ENCODE data around the gene THOC2. TPM values are rescaled to one million over a fixed set of nuclear protein-coding genes. Genes with fewer than 3 reads are reported as not detected.
"Not testable (repeated sequence)": the region's sequence is repeated elsewhere in the genome, so short reads cannot be mapped to it uniquely, and the experiment has no call there.

Gene THOC2
- total RNA-seq, 1 donor from 2014 or later = 24.1 TPM

- ATAC-seq (ENCODE audit: poor library complexity) = no peak
- no peak for DNase-seq
- intact Hi-C loops (cut with DNase I) = no loop called here
These were observed 47.6 kb downstream of the THOC2 start for GRCh38 chrX:123685232-123685631.

GRCh38 chrX:123682186-123682585 lies 50.7 kb downstream of the THOC2 start:
- intact Hi-C loops (cut with DNase I) = no loop called here
- DNase-seq (no peak), ATAC-seq (ENCODE audit: poor library complexity) (no peak)

- ATAC-seq (ENCODE audit: poor library complexity); intact Hi-C loops (cut with DNase I); DNase-seq: not testable (repeated sequence)
These were observed 53.0 kb downstream of the THOC2 start for GRCh38 chrX:123679733-123680460.

GRCh38 chrX:123675154-123675553 lies 57.7 kb downstream of the THOC2 start:
- no peak for DNase-seq
- intact Hi-C loops (cut with DNase I) = no loop called here
- no peak for ATAC-seq (ENCODE audit: poor library complexity)

GRCh38 chrX:123673813-123674212 lies 59.0 kb downstream of the THOC2 start:
- DNase-seq (no peak), ATAC-seq (ENCODE audit: poor library complexity) (no peak)
- intact Hi-C loops (cut with DNase I) = no loop called here

GRCh38 chrX:123665197-123665596 lies 67.7 kb downstream of the THOC2 start:
- ATAC-seq (ENCODE audit: poor library complexity) (no peak), DNase-seq (no peak)
- intact Hi-C loops (cut with DNase I) = no loop called here

GRCh38 chrX:123664467-123665167 lies 68.2 kb downstream of the THOC2 start:
- intact Hi-C loops (cut with DNase I); ATAC-seq (ENCODE audit: poor library complexity); DNase-seq: not testable (repeated sequence)

GRCh38 chrX:123663720-123664119 lies 69.1 kb downstream of the THOC2 start:
- DNase-seq; intact Hi-C loops (cut with DNase I); ATAC-seq (ENCODE audit: poor library complexity): not testable (repeated sequence)

- DNase-seq = not testable (repeated sequence)
These were observed 76.3 kb downstream of the THOC2 start for GRCh38 chrX:123656507-123656906.

GRCh38 chrX:123648811-123649181 lies 84.1 kb downstream of the THOC2 start:
- ATAC-seq (ENCODE audit: poor library complexity); intact Hi-C loops (cut with DNase I); DNase-seq: not testable (repeated sequence)

More at GRCh38 chrX:123656507-123656906, 76.3 kb downstream of the THOC2 start:
- ATAC-seq (ENCODE audit: poor library complexity); intact Hi-C loops (cut with DNase I): not testable (repeated sequence)

GRCh38 chrX:123648028-123648810 lies 84.6 kb downstream of the THOC2 start:
- DNase-seq (no peak), ATAC-seq (ENCODE audit: poor library complexity) (no peak)
- intact Hi-C loops (cut with DNase I) = no loop called here

GRCh38 chrX:123647244-123647643 lies 85.6 kb downstream of the THOC2 start:
- intact Hi-C loops (cut with DNase I) = no loop called here
- ATAC-seq (ENCODE audit: poor library complexity) = no peak
- no peak for DNase-seq

GRCh38 chrX:123629502-123629901 lies 103.3 kb downstream of the THOC2 start:
- no peak for ATAC-seq (ENCODE audit: poor library complexity)
- intact Hi-C loops (cut with DNase I) = no loop called here

GRCh38 chrX:123626962-123627361 lies 105.9 kb downstream of the THOC2 start:
- no peak for DNase-seq
- ATAC-seq (ENCODE audit: poor library complexity) = no peak
- intact Hi-C loops (cut with DNase I) = no loop called here

More at GRCh38 chrX:123629502-123629901, 103.3 kb downstream of the THOC2 start:
- no peak for DNase-seq

GRCh38 chrX:123625952-123626351 lies 106.9 kb downstream of the THOC2 start:
- DNase-seq = no peak
- intact Hi-C loops (cut with DNase I) = no loop called here
- ATAC-seq (ENCODE audit: poor library complexity) = no peak

- DNase-seq (no peak), ATAC-seq (ENCODE audit: poor library complexity) (no peak)
- intact Hi-C loops (cut with DNase I) = no loop called here
These were observed 107.4 kb downstream of the THOC2 start for GRCh38 chrX:123625477-123625876.

- intact Hi-C loops (cut with DNase I) = no loop called here
- no peak for ATAC-seq (ENCODE audit: poor library complexity)
These were observed 115.8 kb downstream of the THOC2 start for GRCh38 chrX:123617007-123617406.

GRCh38 chrX:123610915-123611314 lies 121.9 kb downstream of the THOC2 start:
- intact Hi-C loops (cut with DNase I) = no loop called here
- ATAC-seq (ENCODE audit: poor library complexity) = no peak
- no peak for DNase-seq

More at GRCh38 chrX:123617007-123617406, 115.8 kb downstream of the THOC2 start:
- DNase-seq = no peak

GRCh38 chrX:123607806-123608205 lies 125.0 kb downstream of the THOC2 start:
- DNase-seq (no peak), ATAC-seq (ENCODE audit: poor library complexity) (no peak)
- intact Hi-C loops (cut with DNase I) = no loop called here
